Fibroblast of villous mesenchyme (primary cell): ENCODE measurements around the gene MRPL41. TPM values are rescaled to one million over a fixed set of nuclear protein-coding genes. Genes with fewer than 3 reads are reported as not detected.
A peak's percentile ranks its signal among the peaks of the same experiment; 100 is the strongest.
"Not testable (repeated sequence)": the region's sequence is repeated elsewhere in the genome, so short reads cannot be mapped to it uniquely, and the experiment has no call there.

Source experiments
- DNase-seq: peaks from one replicate; pipeline ENCODE4 v3.0.0-alpha.2; 2010; ENCODE audit warnings: low read depth
- H3K4me3 ChIP-seq: 2 replicates; pipeline ENCODE4 v1.5.1; 2011; ENCODE audit warnings: low read depth, mild to moderate bottlenecking, low read length
- CTCF ChIP-seq: IDR thresholded peaks from 2 replicates; pipeline ENCODE4 v1.5.1; 2012; ENCODE audit warnings: low read depth, mild to moderate bottlenecking, low read length; ENCODE audit not compliant: insufficient read depth
- total RNA-seq: library from RNA; depleted of rRNA; stranded (reverse); fragments of >200 nt; gene quantifications from 2 replicates; pipeline ENCODE4 v1.2.3, GENCODE V29; 2012

The MRPL41 gene
- total RNA-seq, 1 donor = 41.5 TPM

- no peak for DNase-seq
- TF ChIP-seq CTCF = no peak
- H3K4me3 ChIP-seq = no peak overlapping the region
Observed at GRCh38 chr9:137530331-137530730, 21.3 kb upstream of the MRPL41 start.

- peak; percentile 55 for DNase-seq
- no peak overlapping the region for H3K4me3 ChIP-seq
- TF ChIP-seq CTCF = no peak
Observed at GRCh38 chr9:137531099-137531765, 20.4 kb upstream of the MRPL41 start.

GRCh38 chr9:137532891-137533468 lies 18.7 kb upstream of the MRPL41 start:
- not testable (repeated sequence) for DNase-seq, H3K4me3 ChIP-seq

GRCh38 chr9:137534256-137535119 lies 17.2 kb upstream of the MRPL41 start:
- H3K4me3 ChIP-seq = no peak overlapping the region
- peak; percentile 69 for TF ChIP-seq CTCF
- peak; percentile 76 for DNase-seq

GRCh38 chr9:137535120-137535428 lies 16.6 kb upstream of the MRPL41 start:
- no peak for DNase-seq
- H3K4me3 ChIP-seq = no peak overlapping the region
- no peak for TF ChIP-seq CTCF

- not testable (repeated sequence) for DNase-seq, H3K4me3 ChIP-seq
Observed at GRCh38 chr9:137536594-137537131, 15.0 kb upstream of the MRPL41 start.

- DNase-seq = no peak
- no peak for TF ChIP-seq CTCF
- H3K4me3 ChIP-seq = no peak overlapping the region
Observed at GRCh38 chr9:137538058-137538457, 13.6 kb upstream of the MRPL41 start.

- H3K4me3 ChIP-seq = no peak overlapping the region
- no peak for TF ChIP-seq CTCF
- no peak for DNase-seq
Observed at GRCh38 chr9:137540536-137540935, 11.1 kb upstream of the MRPL41 start.
